Measurements from ENCODE around the gene TTC7B. TPM values are rescaled to one million over a fixed set of nuclear protein-coding genes. Genes with fewer than 3 reads are reported as not detected.

TTC7B gene
- total RNA-seq, 4 donors from 2014 or later: 35.0 to 78.7 (median 36.8) TPM

GRCh38 chr14:90549794-90550641 lies 266.2 kb downstream of the TTC7B start:
- no peaks in the 10 kb centered on the region for H3K36me3 ChIP-seq
- no peak overlapping the region for H3K27ac ChIP-seq
- H3K4me1 ChIP-seq: peaks cover 24 to 30% of the 10 kb centered on the region in 2 donors
- H3K27me3 ChIP-seq: no peaks in the 10 kb centered on the region
- in situ Hi-C loops (cut with MboI; ENCODE audit: low sequenced_read_pairs in 4 of 4) (no loop called here), intact Hi-C loops (cut with DNase I; ENCODE audit: low total_unique reads) (no loop called here)
- TF ChIP-seq POLR2A (IDR thresholded peaks at IDR 0.05) (no peak), CTCF (IDR thresholded peaks at IDR 0.05 in 4 of 5, conservative IDR thresholded peaks at IDR 0.05 in 1 of 5) (no peak)
- DNase-seq (no peak), ATAC-seq (no peak)
- no peak overlapping the region for H3K4me3 ChIP-seq
- no peaks in the 10 kb centered on the region for H3K9me3 ChIP-seq

GRCh38 chr14:90548455-90548854 lies 267.8 kb downstream of the TTC7B start:
- Histone ChIP-seq H3K4me1 (peaks cover 25 to 28% of the 10 kb centered on the region in 2 donors), H3K36me3 (no peaks in the 10 kb centered on the region), H3K9me3 (no peaks in the 10 kb centered on the region), H3K4me3 (no peak overlapping the region), H3K27ac (no peak overlapping the region), H3K27me3 (no peaks in the 10 kb centered on the region)
- ATAC-seq: no peak
- no peak for TF ChIP-seq POLR2A (IDR thresholded peaks at IDR 0.05)
- TF ChIP-seq CTCF (IDR thresholded peaks at IDR 0.05 in 4 of 5, conservative IDR thresholded peaks at IDR 0.05 in 1 of 5): no peak
- in situ Hi-C loops (cut with MboI; ENCODE audit: low sequenced_read_pairs in 4 of 4): no loop called here
- DNase-seq: no peak
- intact Hi-C loops (cut with DNase I; ENCODE audit: low total_unique reads): no loop called here

DNA sequence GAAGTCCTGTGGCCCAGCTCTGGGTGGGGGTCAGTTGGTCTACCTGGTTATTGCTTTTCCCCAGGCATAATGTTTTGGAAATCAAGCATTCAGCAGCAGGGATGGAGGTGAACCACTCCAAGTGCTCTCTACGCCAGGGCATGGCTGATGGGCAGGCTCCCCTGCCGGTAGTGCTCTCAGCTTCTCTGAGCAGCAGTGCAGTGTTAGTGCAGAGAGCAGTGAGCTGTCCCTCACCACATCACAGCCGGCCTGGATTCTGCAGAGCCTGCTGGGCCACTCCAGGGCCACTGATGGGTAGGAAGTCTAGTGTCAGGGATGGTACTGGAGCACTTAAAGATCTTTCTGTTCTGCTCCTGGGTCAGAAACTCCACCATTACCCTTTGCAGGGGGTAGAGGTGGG lies 268.3 kb downstream of the TTC7B start:
- peaks cover 25 to 28% of the 10 kb centered on the region in 2 donors for H3K4me1 ChIP-seq
- TF ChIP-seq POLR2A (IDR thresholded peaks at IDR 0.05) (no peak), CTCF (IDR thresholded peaks at IDR 0.05 in 4 of 5, conservative IDR thresholded peaks at IDR 0.05 in 1 of 5) (no peak)
- H3K27me3 ChIP-seq: no peaks in the 10 kb centered on the region
- intact Hi-C loops (cut with DNase I; ENCODE audit: low total_unique reads): no loop called here
- DNase-seq: no peak
- in situ Hi-C loops (cut with MboI; ENCODE audit: low sequenced_read_pairs in 4 of 4): no loop called here
- no peak for ATAC-seq
- H3K9me3 ChIP-seq: no peaks in the 10 kb centered on the region
- peak overlapping the region in 1 of 4 donors; percentile 84 for H3K27ac ChIP-seq
- H3K36me3 ChIP-seq: no peaks in the 10 kb centered on the region
- no peak overlapping the region for H3K4me3 ChIP-seq

DNA sequence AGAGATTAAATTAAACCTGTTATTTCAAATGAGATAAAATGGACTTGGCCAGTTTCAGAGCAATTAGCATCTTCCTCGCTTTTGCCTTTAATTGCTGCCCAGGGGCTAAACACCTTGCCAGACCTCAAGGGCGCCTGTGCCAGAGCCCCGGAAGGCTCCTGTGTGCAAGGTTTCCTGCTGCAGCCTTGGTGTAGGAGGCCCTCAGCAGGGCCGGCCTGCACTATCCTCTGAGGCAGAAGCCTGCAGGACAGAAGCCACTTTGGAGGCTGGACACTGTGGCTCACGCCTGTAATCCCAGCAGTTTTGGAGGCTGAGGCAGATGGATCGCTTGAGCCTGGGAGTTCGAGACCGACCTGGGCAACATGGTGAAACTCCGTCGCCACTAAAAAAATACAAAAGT lies 269.0 kb downstream of the TTC7B start:
- Histone ChIP-seq H3K27ac (peak overlapping the region in 2 of 4 donors; percentile 83 to 84), H3K9me3 (no peaks in the 10 kb centered on the region), H3K4me3 (no peak overlapping the region), H3K4me1 (peaks cover 25 to 28% of the 10 kb centered on the region in 2 donors), H3K36me3 (no peaks in the 10 kb centered on the region), H3K27me3 (no peaks in the 10 kb centered on the region)
- intact Hi-C loops (cut with DNase I; ENCODE audit: low total_unique reads): no loop called here
- DNase-seq: no peak
- no peak for ATAC-seq
- no peak for TF ChIP-seq POLR2A (IDR thresholded peaks at IDR 0.05)
- no peak for TF ChIP-seq CTCF (IDR thresholded peaks at IDR 0.05 in 4 of 5, conservative IDR thresholded peaks at IDR 0.05 in 1 of 5)
- in situ Hi-C loops (cut with MboI; ENCODE audit: low sequenced_read_pairs in 4 of 4): no loop called here

All from gastrocnemius medialis (tissue), 4 donors.